CD4-positive, alpha-beta T cell treated with Interleukin-12 subunit alpha and Interleukin-12 subunit beta, for 1 hour (primary cell): ENCODE data around the gene ANKRD13A.
"Not testable (repeated sequence)": the region's sequence is repeated elsewhere in the genome, so short reads cannot be mapped to it uniquely, and the experiment has no call there.

Source experiments
- DNase-seq: peaks from one replicate; pipeline ENCODE4 v3.0.0-alpha.2; 2020

ANKRD13A gene

GRCh38 chr12:110010853-110011723 is 11.9 kb downstream of the ANKRD13A start:
- peak; percentile 42 for DNase-seq

GRCh38 chr12:110012137-110012536 is 12.9 kb downstream of the ANKRD13A start:
- peak; percentile 40 for DNase-seq

GRCh38 chr12:110012659-110013058 is 13.4 kb downstream of the ANKRD13A start:
- DNase-seq: no peak

DNA sequence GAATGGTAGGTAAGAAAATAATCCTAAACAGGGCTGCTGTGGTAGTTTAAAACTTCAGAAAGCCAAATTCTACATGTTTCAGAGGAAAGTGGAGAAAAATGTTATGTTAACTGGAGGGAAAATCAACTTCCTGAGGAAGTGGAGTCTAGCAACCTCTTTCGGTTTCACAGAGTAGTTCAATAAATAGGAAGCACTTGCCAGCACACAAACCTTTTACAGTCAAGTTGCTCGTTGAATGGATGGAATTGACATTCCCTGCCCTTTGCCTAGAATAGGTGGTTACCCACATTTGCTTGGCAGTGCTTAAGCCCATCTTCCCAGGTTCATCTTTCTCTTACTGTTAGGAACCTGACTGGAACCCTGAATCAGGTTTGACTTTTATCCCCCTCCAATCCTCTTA is 15.9 kb downstream of the ANKRD13A start:
- peak; percentile 50 for DNase-seq

DNA sequence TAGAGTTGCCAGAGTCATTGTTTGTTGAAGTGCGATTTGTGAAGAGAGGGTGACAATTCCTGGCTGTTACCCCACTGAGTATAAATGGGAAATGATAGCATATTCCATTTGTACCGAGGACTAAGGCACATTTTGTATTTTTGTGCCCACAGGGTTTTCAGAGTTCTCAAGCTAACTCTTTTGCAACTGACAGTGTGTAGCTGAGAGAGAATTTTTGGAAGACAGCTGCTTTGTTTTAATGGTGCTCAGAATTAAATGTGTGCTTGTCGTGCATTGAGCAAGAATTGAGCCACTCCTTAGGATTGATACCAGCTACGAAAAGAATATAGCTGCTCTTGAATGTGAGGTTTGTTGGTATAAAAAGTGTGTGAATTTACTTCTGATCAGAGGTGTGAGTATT is 21.7 kb downstream of the ANKRD13A start:
- no peak for DNase-seq

- no peak for DNase-seq
Measured at GRCh38 chr12:110023059-110023980, 24.1 kb downstream of the ANKRD13A start.

DNA sequence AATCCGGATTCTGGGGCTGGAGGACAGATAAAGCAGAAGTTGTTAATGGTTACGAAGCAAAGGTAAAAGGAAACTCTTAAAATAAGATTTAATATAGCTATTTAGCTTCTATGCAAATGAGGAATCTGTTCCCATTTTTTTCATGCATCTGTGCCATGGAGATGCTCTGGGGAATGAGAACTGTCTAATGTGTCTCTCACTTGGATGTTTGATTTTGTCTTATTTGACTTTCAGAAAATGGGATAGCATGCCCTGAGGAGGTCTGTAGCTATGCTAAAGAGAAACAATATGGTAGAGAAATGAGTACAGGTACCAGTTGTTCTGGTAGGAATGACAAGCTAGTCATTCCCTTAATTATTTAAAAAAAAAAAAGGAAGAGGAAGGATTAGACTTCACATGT is 24.8 kb downstream of the ANKRD13A start:
- no peak for DNase-seq

GRCh38 chr12:110028323-110028722 is 29.1 kb downstream of the ANKRD13A start:
- DNase-seq: no peak

GRCh38 chr12:110029290-110029815 is 30.1 kb downstream of the ANKRD13A start:
- no peak for DNase-seq

DNA sequence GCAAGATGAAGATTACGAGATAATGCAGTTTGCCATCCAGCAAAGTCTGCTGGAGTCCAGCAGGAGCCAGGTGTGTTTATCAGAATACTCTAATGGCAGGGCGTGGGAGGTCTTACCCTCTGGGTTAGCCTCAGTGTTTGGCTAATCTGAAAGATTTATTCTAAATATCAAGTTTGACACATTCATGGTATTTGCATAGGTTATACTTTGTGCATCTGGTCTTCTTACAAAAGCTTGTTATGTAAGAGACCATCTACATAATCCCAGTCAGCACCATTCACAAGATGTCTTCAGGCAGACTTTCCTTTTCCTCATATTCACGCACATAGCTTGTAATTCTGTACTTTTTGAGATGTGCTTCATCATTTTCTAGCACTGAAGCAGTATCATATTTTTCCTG is 34.7 kb downstream of the ANKRD13A start:
- no peak for DNase-seq

DNA sequence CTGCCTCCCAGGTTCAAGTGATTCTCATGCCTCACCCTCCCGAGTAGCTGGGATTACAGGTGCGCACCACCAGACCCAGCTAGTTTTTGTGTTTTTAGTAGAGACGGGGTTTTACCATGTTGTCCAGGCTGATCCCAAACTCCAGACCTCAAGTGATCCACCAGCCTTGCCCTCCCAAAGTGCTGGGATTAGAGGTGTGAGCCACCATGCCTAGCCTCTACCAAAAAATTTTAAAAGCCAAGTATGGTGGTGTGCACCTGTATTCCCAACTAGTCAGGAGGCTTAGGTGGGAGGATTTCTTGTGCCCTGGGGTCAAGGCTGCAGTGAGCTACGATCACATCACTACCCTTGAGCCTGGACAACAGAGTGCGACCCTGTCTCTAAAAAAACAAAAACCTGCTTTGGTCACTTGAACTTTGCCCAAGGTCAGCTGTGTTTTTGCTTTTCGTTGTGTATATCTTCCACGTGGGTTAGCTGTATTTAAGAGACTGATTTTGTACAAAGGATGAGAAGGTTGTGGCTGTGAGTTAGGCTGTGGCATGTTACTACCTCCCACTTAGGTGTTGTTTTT is 36.4 kb downstream of the ANKRD13A start:
- no peak for DNase-seq

DNA sequence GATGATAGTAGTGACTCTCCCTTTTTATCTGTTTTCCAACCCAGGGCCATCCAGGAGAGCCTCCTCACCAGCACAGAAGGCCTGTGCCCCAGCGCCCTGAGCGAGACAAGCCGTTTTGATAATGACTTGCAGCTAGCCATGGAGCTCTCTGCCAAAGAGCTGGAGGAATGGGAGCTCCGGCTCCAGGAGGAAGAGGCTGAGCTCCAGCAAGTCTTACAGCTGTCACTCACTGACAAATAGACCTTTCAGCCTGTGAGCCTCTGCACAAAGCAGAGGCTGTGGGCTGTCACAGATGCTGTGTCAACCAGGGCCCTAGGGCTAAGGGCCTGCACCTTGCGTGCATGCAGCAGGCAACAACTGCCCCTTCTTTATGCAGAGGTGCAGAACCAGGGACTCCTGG is 38.1 kb downstream of the ANKRD13A start:
- no peak for DNase-seq

GRCh38 chr12:110038741-110039084 is 39.5 kb downstream of the ANKRD13A start:
- no peak for DNase-seq

- DNase-seq: peak; percentile 48
Measured at GRCh38 chr12:110039085-110039807, 40.0 kb downstream of the ANKRD13A start.

DNA sequence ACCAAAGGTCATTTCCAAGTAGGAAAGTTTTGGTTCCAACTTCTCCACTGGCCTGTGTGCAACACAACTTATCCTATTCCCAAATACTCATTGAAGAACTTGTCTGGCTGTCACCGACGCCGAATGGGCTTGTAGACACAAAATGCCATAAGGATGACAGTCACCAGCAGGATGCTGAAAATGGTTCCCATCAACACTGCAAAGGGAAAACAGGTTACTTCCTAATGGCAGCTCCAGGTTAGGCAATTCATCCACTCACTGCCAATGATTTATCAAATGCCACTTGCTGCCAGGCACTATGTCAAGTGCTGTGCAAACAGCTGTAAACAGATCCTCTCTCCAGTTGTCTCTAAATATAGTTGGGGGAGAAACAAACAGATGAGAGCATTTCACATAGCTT is 43.0 kb downstream of the ANKRD13A start:
- no peak for DNase-seq

DNA sequence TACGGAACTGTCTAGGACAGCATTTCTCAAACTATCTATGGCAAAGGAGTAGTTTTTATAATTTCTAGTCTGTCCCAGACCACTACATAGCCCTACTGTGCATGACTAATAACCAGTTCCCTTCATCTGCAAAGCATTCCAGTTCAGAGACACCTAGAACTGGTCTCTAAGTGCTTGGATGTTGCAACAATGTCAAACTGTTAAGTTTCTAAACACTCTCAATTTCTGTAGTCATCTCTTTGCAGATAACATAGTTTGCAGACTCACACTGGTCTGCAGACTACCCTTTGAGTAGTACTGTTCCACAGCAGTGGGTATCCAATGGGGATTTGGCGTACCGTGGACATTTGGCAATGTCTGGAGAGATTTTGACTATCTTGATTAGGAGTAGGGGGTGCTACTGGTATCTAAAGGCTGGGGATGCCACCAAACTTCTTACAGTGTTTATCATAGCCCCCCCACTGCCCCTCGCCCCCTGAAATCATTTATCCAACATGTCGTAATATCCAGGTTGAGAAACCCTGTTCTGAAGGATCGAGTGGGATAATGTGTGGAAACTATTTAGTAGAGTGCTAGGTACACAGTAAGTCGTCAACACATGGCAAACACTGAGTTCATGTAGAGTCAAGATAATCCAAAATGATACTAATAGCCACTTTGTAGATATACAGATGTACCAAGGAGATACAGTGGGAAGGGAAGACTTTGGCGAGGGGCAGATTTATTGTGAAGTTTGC is 47.4 kb downstream of the ANKRD13A start:
- no peak for DNase-seq

DNA sequence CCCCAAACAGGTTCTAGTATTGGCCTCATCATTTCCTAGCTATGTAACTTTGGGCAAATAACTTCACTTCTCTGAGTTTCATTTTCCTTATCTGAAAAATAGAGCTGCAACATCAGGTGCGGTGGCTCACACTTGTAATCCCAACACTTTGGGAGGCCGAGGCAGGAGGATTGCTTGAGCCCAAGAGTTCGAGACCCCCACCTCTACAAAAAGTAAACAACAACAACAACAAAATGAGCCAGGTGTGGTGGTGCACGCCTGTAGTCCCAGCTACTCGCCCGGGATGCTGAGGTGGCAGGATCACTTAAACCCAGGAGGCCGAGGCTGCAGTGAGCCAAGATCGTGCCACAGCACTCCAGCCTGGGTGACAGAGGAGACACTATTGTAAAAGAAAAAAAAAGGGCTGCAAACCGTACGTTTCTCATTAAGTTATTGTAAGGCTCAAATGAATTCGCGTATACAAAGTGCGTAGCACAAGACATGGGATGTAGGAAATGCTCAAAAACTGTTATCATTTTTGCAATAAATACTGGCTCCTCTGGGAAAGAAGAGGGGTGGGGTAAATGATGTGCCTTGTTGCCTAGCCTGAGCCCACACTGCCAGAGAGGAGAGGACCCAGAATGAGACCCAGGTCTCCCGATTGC is 48.2 kb downstream of the ANKRD13A start:
- no peak for DNase-seq

DNA sequence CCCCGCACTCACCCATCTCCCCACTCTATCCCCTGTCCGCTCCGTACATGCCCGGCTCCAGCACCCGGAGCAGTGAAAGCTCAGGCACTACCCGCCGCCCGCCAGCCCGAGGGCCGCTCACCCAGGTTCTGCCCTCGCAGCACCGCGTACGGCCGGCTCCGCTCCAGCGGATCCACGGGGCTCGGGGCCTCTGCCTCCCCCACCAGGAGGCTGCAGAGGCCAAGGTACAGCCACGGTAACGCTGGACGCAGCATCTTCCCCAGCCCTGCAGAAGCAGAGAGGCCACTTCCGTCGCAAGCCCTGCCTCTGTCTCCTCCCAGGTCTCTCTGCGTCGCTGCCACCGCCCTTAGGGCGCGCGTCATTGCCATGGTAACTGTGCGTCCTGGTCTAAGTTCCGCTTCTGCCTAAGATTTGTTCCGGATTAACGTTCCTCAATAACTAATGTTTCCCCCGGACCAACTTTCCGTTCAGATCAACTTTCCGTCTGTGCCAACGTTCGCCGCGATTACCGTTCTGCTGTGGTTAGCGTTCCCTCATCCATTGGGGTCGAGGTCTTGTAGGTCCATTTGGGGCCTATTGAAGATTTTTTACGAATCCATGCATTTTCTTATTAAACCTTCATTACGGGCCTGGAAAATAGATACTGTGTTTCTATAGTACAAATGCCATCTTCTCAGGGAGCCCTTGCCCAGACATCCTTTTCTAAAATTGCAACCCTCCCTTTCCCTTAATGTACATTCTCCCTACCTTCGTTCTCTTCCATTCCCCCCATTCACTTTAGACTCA is 49.2 kb downstream of the ANKRD13A start, which contains the start of gene C12orf76:
Gene C12orf76, minus strand, starts transcription at position 281 of the 786 bp plus-strand sequence. Its CDS starts 27 bp downstream, at position 254.
- peak; percentile 94 for DNase-seq

GRCh38 chr12:110049034-110049433 is 49.8 kb downstream of the ANKRD13A start:
- peak; percentile 4 for DNase-seq

GRCh38 chr12:110049666-110050065 is 50.4 kb downstream of the ANKRD13A start:
- not testable (repeated sequence) for DNase-seq
